NCI-H1436 treated with DMSO at 0.1 percent for 48 hours (cell line): ENCODE data around the gene CCDC81.
"Not testable (repeated sequence)": the region's sequence is repeated elsewhere in the genome, so short reads cannot be mapped to it uniquely, and the experiment has no call there.

Experiments used
- DNase-seq: peaks from one replicate; lab custom pipeline; 2025; lab: John Stamatoyannopoulos, UW

CCDC81 gene

DNA sequence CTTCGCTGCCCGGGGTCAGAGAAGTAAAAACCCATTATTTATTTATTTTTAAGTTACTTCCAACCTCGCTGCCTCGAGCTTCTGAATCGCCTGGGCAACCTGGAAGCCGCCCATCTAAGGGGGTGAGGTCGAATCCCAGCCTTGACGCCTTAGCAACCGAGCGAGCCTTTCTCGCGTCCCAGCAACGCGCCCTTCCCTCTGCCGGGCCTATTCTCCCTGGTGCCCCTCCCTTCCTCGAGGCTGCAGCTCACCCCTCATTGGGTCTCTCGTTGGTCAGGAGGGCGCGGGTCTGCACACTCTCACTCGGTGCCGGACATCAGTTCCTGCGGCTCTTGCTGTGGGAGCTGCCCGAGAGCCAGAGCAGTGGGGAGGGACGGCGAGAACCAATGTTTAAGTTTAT is at the start of gene CCDC81:
Gene CCDC81 (plus strand): TSS at position 302 of the 400 bp plus-strand sequence. CDS start 277 bp downstream, outside the sequence.
- DNase-seq, result no peak

DNA sequence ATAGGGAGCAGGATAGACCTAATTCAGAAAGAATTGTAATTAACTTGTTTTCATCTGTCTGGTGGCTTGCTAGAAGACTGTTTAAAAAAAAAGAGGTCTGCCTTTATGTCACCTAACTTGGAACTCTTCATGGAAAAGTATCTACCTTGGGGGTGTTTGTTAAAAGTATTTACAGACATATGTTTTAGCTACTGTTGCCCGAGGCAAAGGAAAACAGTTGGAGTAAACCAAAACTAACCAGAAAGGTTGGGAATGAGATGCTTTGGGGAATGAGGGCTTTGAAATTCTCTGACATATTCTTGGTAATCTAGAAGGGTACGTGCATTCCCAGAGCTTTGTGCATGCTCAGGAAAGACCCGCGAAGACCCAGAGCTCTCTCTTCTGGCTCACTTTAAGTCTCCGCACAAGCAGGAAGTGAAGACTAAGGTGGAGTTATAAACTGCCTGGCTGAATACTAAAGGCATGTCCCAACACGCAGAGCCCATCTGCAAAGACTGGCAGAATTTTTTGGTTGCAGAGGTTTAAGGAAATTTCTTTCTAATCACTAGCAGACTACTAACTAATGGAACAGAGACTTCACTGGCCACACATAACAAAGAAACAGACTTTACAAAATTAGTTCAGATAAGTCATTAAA is 39.4 kb upstream of the CCDC81 start:
- no peak for DNase-seq

DNA sequence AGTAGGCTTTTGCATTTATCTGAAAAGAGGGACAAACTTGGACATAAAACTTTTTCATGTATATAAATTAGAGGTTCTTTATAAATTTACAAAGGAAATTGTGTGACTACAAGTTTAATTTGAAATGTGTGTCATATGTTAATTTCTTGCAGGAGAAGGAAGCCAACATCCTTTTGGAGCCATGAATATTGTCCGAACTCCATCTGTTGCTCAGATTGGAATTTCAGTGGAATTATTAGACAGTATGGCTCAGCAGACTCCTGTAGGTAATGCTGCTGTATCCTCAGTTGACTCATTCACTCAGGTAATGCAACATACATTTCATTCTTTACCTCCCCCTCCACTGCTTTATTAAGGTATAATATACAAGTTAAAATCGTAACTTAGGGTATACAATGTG is 37.5 kb upstream of the CCDC81 start:
- no peak for DNase-seq

DNA sequence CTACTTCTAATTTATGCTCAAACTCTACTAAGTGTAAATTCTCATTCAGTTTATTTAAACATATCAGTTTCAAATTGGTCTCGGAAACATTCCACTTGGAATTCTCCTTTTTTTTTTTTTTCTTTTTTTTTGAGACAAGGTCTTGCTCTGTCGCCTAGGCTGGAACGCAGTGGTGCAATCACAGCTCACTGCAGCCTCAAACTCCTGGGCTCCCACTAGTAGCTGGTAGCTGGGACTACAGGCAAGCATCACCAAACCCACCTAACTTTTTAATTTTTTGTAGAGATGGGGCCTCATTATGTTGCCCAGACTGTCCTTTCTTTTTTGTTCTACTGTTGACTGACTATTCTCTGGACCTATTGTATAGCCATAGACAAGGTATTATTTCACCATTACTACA is 33.3 kb upstream of the CCDC81 start:
- DNase-seq, result no peak

DNA sequence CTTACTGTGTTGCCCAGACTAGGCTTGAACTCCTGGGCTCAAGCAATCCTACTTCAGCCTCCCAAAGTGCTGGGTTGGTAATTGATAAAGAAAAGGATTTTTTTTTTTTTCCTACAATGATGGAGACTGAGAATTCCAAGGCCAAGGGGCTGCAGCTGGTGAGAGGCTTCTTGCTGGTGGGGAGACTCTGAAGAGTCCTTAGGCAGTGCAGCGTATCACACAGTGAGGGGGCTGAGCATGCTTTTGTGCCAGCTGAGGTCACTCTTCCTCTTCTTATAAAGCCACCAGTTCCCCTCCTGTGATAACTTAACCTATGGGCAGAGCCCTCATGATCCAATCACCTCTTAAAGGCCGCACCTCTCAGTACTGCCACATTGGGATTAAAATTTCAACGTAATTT is 28.2 kb upstream of the CCDC81 start:
- no peak for DNase-seq

DNA sequence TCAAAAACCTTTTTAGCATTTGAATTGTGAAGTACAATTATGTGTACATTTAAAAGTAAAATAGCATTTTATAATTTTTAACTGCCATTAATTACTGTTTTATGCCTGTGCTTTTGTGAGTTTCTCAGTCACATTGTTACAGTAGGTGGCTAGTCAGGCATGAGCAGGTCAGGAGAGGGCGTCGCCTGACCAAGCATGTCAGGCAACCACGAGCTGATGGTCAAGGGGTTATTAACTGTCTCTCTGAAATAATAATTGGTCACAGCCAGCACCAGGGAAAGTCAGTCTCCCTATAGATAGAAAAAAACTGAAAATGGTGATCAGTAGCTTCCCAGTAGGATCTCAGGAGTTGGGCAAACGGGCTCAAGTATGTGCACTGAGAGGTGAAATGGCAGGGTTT is 19.4 kb upstream of the CCDC81 start:
- no peak for DNase-seq

DNA sequence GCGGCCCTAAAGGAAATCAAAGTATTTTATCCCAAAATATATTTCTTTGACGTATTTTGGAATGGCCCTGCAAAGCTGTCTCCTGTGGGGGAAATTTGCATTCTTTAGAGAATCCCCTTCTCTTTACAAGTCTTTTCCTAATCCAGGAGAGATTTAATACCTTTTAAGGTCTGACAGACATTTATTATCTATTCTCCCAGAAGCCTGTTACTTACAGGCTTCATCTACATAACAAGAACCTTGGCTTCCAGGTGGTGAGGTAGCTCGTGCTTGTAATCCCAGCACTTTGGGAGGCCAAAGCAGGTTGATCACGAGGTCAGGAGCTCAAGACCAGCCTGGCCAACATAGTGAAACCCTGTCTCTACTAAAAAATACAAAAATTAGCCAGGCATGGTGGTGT is 17.3 kb upstream of the CCDC81 start:
- not testable (repeated sequence) for DNase-seq

DNA sequence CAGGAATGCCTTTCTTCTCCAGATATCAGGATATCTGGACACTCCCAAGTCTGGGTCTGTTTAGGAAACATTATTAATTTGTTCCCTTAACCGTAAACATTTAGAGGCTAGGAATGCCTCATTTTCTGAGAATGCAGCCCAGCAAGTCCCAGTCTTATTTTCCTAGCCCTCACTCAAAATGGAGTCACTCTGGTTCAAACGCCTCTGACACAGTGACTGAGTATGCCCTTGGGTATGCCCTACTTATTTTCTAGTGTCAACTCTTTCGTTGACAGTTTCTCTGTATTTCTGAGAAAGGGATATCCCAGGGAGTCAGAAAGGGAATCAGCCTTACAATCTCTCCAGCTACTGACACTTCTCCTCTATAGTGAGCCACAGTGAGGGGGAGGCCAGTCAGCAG is 16.0 kb upstream of the CCDC81 start:
- no peak for DNase-seq

DNA sequence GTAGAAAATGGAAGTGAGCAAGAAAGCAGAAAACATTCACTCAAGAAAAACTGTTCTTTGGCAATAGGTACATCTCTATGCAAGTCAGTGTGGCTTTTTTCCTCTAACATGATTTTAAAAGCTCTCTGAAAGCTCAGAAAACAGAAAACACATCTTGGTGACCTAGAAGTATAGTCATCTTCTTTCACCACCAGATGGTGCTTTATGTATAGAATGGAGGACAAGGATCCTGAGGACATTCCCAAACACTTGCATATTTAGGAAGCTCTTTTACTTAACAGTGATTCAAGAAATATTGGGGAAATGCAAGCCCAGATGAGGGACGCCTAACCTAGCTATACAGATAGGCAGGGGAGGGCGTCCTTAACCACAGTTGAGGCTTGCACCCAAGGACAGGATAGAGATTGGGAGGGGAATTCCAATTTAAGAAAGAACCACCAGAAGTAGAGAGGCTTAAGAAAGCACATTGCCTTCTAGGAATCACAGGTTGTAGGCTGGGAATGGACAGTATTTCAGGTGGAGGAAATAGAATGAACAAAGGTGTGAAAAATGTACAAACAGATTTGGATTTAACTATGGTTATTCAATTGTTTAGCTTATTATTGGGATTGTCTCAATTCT is 13.8 kb upstream of the CCDC81 start:
- no peak for DNase-seq

DNA sequence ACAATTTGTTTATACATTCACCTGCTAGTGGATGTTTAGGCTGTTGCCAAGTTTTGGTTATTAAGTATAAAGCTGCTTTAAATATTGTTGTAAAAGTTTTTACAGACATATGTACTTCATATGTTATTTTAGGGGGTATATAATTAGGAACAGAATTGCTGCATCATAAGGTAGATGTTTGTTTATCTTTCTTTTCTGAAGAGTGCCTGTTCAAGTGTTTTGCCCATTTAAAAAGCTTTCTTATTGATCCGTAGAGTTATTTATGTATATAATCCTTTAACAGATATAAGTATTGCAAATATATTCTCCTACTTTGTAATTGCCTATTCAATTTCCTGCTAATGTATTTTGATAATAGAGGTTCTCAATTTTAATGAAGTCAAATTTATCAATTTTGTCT is 11.3 kb upstream of the CCDC81 start:
- no peak for DNase-seq

DNA sequence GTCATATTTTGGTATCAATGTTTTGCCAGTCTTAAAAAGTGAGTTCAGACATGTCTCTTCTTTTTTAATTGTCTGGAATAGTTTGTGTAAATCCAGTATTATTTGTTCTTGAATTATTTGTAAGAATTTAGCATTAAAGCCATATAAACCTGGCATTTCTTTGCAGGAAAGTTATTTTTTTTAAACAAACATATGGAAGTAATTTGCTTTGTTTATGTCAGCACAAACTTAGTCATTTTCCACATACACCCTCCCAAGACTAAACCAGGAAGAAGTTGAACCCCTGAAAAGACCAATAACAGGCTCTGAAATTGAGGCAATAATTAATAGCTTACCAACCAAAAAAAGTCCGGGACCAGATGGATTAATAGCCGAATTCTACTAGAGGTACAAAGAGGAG is 9.1 kb upstream of the CCDC81 start:
- DNase-seq, result no peak

DNA sequence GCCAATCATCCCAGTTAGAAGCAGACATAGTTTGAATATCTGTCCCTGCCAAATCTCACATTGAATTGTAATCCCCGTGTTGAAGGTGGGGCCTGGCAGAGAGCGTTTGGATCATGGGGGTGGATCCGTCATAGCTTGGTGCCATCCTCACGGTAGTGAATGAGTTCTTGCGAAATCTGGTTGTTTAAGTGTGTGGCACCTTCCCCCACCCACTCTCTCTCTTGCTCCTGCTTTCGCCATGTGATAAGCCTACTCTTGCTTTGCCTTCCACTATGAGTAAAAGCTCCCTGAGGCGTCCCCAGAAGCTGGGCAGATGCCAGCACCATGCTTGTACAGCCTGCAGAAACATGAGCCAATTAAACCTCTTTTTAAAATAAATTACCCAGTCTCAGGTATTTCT is 5.0 kb upstream of the CCDC81 start:
- DNase-seq, result no peak

DNA sequence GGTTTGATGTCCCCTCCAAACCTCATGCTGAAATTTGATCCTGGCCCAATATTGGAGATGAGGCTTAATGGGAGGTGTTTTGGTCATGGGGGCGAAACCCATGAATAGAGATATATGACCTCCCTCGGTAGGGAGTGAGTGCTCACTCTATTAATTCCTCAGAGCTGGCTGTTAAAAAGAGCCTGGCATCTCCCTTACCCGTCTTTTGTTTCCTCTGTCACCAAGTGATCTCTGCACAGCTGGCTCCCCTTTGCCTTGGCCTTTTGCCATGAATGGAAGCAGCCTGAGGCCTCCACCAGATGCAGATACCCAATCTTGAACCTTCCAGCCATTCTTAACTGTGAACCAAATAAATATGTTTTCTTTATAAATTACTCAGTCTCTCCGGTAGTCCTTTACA is 4.5 kb upstream of the CCDC81 start:
- no peak for DNase-seq

DNA sequence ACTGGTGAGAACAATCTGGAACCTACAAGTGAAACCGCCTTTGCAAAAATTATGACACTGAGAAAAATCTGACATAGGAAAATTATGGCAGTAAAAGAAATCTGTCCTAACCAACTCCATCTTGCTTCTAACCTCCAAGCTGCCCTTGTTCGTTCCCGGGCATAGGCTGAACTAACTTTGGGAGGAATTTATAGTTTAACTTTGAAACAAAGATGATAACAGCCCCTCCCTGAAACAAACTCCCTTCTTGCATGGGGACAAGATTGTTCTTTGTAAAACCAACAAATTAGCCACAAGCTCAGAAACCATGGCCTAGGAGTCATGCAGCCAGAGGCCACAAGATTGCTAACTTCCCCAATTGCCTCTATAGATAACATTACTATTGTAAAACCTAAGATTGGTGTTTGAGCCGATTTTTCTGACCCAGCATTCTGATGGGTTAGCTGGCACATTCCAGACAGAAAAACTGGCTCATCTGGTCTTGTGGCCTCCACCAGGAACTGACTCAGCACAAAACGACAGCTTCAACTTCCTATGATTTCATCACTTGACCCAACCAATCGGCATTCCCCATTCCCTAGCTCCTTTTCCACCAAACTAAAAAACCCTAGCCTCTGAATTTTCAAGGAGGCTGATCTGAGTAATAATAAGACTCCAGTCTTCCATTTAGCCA is 3.6 kb upstream of the CCDC81 start:
- no peak for DNase-seq

DNA sequence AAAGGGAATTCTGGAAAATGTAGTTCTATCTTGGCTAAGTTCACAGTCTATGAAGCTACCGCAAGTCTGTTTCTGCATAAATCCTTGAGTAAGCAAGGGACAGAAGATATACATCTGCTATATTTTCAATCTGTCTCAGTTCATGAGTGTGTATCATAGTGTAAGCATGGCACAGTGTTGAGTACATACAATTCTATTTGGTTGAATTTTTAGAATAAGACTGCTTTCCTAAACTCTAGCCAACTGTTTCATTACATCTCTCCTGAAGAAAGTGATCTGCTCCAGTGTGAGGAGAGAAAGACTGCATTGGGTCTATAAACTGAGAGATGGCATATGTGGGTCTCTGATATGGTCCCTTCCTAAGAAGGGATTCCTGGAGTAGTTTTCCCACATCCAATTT is 2.6 kb upstream of the CCDC81 start:
- DNase-seq, result no peak

DNA sequence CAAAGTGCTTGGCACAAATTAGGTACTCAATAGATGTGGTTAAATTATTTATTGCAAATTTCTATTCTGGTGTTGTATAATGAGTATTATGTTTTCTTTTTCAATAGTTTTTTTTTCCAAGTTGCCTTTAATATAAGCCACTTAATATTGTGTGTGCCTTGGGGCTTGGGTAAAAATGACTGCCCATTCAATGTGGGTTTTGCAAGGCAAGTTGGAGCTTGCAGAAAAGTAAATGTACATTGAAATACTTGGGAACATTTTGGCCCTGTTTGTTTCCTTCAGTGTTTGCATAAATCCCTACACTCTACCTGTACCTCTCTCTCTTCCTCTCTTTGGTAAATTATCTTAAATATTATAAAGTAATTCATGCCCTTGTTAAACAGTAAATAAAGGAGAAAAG is 2.1 kb upstream of the CCDC81 start:
- no peak for DNase-seq

DNA sequence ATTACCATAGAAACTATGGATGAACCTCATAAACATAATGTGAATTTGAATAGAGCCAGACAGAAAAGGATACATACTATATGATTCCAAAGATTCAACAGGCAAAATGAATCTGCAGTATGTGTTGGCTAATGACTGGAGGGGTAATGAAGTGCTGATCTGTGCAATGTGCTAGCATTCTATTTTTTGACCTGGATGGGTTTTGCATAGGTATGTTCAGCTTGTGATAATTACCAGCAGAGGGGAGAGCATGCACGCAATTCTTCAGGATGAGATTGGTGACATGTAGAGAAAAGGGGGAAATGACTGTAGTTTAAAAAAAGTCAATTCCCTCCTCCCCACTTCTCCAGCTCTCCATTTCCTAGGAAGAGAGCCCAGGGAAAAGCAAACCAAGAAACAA is 618 bp upstream of the CCDC81 start:
- DNase-seq, result no peak

DNA sequence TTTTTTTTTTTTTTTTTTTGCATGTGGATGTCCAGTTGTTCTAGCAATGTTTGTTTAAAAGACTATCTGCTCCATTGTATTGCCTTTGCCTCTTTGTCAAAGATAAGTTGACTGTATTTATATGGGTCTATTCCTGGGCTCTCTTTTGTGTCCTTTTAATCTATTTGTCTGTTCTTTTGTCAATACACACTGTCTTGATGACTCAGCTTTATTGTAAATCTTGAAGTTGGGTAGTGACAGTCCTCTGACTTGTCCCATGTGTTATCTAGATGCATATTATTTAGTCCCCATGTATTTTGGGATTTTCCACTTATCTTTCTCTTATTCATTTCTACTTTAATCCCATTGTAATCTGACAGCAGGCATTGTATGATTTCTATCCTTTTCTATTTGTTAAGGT is 3.3 kb downstream of the CCDC81 start:
- no peak for DNase-seq

DNA sequence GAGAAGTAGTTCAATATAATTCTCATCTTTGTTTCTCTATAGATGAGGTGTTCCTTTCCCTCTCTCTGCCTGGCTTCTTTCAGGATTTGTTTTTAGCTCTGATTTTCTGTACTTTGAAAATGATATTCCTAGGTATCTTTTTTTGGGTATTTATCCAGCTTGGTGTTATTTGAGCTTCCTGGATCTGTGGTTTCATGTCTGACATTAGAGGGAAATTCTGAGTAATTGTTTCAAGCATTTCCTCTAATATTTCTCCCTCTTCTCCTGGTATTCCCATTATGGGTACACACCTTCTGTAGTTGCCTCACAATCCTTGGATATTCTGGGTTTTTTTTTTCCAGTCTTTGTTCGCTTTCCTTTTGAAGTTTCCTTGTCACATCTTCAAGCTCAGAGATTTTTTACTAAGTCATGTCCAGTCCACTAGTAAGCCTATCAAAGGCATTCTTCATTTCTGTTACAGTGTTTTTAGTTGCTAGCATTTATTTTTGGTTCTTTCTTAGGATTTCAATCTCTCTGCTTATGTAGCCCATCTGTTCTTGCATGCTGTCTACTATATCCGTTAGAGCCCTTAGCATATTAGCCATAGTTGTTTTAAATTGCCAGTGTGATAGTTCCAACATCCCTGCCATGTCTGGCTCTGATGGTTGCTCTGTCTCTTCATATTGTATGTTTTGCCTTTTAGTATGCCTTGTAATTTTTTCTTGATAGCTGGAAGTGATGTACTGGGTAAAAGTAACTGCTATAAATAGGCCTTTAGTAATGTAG is 5.8 kb downstream of the CCDC81 start:
- DNase-seq, result no peak

DNA sequence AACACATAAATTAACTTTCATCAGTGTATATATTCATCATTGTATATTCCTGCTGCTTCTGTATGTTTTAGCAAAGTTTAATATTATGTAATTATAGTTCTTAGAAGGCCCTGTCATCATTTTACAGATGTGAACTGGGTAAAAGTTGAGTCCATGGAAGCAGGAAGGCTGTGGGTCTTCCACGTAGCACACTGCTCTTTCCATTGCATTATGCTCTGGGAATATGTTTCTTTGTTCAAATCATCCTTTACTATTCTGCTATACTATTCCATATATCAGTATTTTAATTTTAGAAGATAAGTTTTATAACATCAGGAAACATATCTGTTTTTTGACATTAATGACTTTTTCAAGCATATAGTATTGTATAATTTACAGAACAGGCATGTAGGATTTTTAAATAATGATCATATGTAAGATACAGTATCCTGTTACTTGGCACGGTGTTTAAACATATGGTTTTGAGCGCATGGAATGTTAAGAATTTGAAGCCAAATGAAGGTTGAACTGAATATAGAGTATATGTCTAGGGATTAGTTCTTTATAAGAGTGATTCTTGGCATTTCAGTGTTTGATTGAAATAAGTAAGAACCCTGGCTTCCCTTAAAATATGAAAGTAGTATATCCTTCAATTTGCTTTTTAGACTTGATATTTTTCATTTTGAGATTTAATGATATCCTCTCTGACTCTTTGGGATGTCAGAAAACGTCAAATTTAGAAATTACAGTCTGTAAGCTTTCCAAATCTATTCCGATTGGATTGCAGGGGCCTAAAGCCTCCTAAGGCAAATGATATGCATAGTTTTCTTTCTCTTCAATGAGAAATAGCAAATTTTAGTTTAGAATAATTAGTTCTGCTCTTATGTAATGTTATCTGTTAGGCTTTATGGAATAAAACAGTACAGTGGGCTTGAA is 8.6 kb downstream of the CCDC81 start:
- DNase-seq, result no peak

DNA sequence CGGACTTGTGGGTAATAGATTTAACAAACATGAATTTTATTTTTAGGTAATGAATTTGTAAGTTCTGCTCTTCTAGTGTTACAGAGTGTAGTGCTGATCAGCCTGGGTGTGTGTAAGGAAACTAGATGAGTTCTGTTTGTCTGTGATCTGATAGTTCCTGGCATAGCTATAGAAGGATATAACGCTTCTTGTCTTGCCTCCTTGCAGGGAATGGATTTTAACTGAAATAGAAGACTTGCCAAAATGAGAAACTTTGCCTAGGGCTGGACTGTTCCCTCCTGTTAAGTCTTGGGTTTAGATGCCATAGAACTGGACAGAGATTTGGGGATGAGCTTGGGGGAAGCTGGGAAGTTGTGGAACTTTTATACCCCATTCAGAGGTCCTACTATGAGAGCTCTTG is 11.6 kb downstream of the CCDC81 start:
- DNase-seq, result no peak

DNA sequence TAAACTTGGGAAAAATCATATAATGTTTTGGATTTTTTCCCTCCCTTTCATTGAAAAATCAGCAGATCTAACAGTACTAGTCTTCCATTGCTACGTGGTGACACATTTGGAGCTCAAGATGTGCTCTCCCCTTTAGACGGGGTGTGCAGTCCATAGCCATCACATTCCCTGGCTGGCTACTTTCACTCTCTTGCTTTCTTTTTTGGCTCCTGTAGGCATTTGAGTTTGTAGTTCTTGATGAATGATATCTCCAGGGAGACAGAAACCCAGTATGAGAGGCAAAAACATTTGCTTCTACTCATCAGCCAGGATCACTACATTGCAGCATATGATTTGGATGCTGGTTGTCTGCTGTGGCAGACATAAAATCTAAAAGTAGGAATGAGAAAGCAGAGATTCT is 12.1 kb downstream of the CCDC81 start:
- no peak for DNase-seq
